ENCODE data around the gene FLAD1.
A peak's percentile ranks its signal among the peaks of the same experiment; 100 is the strongest.

FLAD1 gene

DNA sequence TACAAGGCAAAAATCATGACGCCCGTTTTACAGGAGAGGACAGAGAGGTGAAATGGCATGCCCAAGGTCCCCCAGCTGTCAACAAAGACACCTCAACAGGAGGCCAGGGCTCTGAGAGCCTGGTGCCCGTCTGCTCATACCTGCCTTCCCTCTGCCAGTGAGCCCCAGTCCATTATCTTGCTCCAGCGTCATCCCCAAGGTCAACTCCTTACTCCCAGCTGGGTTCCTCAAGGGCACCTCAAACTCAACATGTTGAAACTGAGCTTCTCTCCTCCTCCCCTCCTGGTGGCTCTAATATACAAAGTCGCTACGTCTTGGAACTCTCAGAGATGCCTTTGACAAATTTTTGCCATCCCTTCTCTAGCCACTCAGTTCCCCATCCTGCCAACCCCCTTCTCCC lies 30.5 kb upstream of the FLAD1 start:
- no peaks in the 10 kb centered on the region for H3K9me3 ChIP-seq (ENCODE audit: control insufficient read depth, low read length)
- H3K4me3 ChIP-seq (ENCODE audit: insufficient read depth, low read depth, low read length) = no peak overlapping the region
- WGBS, 2 experiments = 90 to 91% methylated on average over 6 of the region's 6 CpGs
- peaks cover 39% of the 10 kb centered on the region for H3K4me1 ChIP-seq (ENCODE audit: control insufficient read depth, insufficient read depth, low read length)
- peaks cover 21% of the 10 kb centered on the region for H3K36me3 ChIP-seq (ENCODE audit: control insufficient read depth, insufficient read depth, low read length)
- no peak overlapping the region for H3K27ac ChIP-seq (ENCODE audit: insufficient read depth, low read depth, low read length, poor library complexity, severe bottlenecking)
- H3K27me3 ChIP-seq (ENCODE audit: control insufficient read depth, insufficient read depth, low read length, poor library complexity, severe bottlenecking) = no peaks in the 10 kb centered on the region

DNA sequence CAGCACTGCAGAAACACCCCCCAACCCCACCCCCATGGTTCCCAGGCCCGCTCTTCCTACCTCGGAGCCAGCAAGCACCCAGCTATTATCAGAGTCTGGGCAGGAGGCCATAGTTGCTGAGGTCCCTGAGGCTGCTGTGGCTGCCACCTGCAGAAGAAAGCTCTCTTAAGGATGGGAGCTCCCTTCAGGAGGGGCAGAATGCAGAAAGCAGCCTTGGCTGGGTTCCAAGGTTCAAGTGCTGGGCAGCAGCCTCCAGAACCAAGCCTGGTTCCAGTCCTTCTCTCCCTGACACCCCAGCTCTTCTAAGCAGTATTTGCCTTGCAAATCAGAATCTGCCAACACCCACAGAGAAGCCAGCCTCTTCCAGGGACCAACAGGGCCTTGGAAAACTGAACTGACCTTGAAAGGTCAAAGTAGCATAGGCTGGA lies 29.5 kb upstream of the FLAD1 start:
- no peak overlapping the region for H3K27ac ChIP-seq (ENCODE audit: insufficient read depth, low read depth, low read length, poor library complexity, severe bottlenecking)
- H3K4me3 ChIP-seq (ENCODE audit: insufficient read depth, low read depth, low read length) = no peak overlapping the region
- no peaks in the 10 kb centered on the region for H3K27me3 ChIP-seq (ENCODE audit: control insufficient read depth, insufficient read depth, low read length, poor library complexity, severe bottlenecking)
- WGBS, 2 experiments = 94 to 96% methylated on average over 2 of the region's 2 CpGs
- H3K9me3 ChIP-seq (ENCODE audit: control insufficient read depth, low read length) = no peaks in the 10 kb centered on the region
- peaks cover 18% of the 10 kb centered on the region for H3K36me3 ChIP-seq (ENCODE audit: control insufficient read depth, insufficient read depth, low read length)
- H3K4me1 ChIP-seq (ENCODE audit: control insufficient read depth, insufficient read depth, low read length) = peaks cover 48% of the 10 kb centered on the region

DNA sequence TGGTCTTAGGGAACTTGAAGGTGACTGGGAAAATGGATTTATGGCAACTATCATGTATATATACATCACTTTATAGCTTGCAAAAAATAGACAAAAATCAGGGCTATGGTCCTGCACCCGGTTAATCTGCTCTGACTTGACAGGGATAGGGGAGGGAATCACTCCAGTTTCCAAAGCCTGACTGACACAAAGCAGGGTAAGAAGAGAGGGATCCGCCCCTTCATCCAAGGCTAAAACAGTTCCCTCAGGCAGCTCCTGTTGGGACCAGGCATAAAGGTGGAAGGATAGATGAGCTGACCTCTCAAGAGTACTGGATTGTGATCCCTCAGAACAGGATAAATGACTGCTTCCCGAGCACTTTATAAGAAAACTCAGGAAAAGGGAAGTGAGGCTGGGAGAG lies 28.6 kb upstream of the FLAD1 start:
- Histone ChIP-seq H3K27me3 (ENCODE audit: control insufficient read depth, insufficient read depth, low read length, poor library complexity, severe bottlenecking) (no peaks in the 10 kb centered on the region), H3K4me1 (ENCODE audit: control insufficient read depth, insufficient read depth, low read length) (peaks cover 49% of the 10 kb centered on the region), H3K9me3 (ENCODE audit: control insufficient read depth, low read length) (no peaks in the 10 kb centered on the region), H3K36me3 (ENCODE audit: control insufficient read depth, insufficient read depth, low read length) (peaks cover 25% of the 10 kb centered on the region), H3K4me3 (ENCODE audit: insufficient read depth, low read depth, low read length) (peak overlapping the region; percentile 51), H3K27ac (ENCODE audit: insufficient read depth, low read depth, low read length, poor library complexity, severe bottlenecking) (peak overlapping the region; percentile 99)
- 63 to 79% methylated on average over 3 of the region's 3 CpGs for WGBS, 2 experiments

DNA sequence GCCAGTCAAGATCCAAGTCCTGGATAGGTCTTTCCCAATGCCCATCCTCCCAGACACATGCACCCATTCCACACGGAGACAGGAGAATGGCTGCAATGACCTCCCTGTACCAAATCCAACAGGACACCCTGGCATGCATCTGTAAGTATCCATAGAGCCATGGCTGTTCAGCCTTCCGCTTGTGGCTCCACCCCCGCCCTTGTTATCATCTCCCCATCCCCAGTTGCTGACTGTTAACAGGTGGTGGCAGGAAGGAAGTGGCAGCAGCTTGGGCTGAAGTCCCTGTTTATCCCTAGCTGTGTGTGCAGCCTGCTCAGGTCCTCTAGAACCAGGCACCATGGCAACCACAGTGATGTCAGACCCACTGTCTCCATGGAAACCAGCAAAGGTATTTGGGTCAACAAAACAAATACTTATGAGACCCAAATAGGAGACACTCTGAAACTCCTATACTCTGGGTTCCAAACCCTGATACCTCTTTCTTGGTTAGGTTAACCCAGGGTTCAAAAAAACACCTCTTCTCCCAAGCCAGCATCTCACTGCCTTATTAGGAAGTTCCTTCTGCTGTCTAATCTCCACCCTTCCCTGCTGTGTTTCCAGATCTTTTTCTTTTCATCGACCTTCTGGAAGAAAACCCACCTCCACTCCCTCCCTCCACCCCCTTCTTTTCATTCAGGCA lies 28.0 kb upstream of the FLAD1 start:
- 28 to 30% methylated on average over 4 of the region's 4 CpGs for WGBS, 2 experiments
- Histone ChIP-seq H3K36me3 (ENCODE audit: control insufficient read depth, insufficient read depth, low read length) (peaks cover 27% of the 10 kb centered on the region), H3K27ac (ENCODE audit: insufficient read depth, low read depth, low read length, poor library complexity, severe bottlenecking) (peak overlapping the region; percentile 99), H3K9me3 (ENCODE audit: control insufficient read depth, low read length) (no peaks in the 10 kb centered on the region), H3K27me3 (ENCODE audit: control insufficient read depth, insufficient read depth, low read length, poor library complexity, severe bottlenecking) (no peaks in the 10 kb centered on the region), H3K4me1 (ENCODE audit: control insufficient read depth, insufficient read depth, low read length) (peaks cover 49% of the 10 kb centered on the region), H3K4me3 (ENCODE audit: insufficient read depth, low read depth, low read length) (peak overlapping the region; percentile 51)

DNA sequence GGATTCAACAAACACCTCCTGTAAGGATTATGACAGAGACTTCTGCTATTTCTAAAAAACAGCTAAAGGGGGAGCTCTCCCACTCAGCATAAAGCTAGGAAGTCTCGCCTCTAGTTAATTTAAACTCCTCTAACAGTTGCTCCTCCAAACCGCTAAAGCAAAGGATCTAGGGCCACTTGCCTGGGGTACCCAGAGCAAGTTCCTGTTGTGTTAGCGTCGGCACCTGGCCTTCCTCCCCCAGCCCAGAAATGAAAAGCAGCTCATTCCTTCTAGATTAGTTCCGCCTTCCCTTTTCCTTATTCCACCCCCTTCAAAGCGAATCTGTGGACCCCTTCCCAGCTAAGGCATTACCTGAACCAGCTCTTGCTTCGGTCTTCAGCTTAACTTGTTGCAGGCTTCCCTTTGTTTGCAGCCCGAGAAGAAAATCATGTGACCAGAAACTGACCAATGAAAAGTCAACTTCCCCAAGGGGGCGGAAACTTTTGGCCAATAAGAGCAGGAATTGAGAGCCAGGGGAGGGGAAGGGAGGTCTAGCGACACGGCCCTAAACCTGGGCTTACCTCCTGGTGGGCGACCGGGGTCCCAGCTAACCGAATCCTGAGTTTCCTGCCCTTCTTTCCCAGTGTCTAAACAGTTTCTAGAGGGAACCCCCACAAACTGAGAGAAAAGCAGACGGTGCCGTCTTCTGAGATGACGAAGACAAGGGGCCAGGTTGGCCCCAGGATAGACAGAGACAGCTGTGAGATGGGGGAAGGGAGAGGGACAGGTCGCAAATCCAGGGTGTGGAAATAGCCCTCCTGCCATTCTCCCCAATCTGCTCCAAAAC lies 27.2 kb upstream of the FLAD1 start, which contains the start of gene PBXIP1:
TSS of gene PBXIP1 (minus strand) at position 382 of the 826 bp plus-strand sequence. CDS start 2,378 bp downstream, outside the sequence.
- Histone ChIP-seq H3K4me1 (ENCODE audit: control insufficient read depth, insufficient read depth, low read length) (peaks cover 54% of the 10 kb centered on the region), H3K9me3 (ENCODE audit: control insufficient read depth, low read length) (no peaks in the 10 kb centered on the region), H3K4me3 (ENCODE audit: insufficient read depth, low read depth, low read length) (peak within 1 kb of the TSS; percentile 51), H3K27ac (ENCODE audit: insufficient read depth, low read depth, low read length, poor library complexity, severe bottlenecking) (peak within 1 kb of the TSS; percentile 99), H3K36me3 (ENCODE audit: control insufficient read depth, insufficient read depth, low read length) (peaks cover 21% of the 10 kb centered on the region), H3K27me3 (ENCODE audit: control insufficient read depth, insufficient read depth, low read length, poor library complexity, severe bottlenecking) (no peaks in the 10 kb centered on the region)
- 0% methylated on average over 18 of the region's 18 CpGs for WGBS, 2 experiments

DNA sequence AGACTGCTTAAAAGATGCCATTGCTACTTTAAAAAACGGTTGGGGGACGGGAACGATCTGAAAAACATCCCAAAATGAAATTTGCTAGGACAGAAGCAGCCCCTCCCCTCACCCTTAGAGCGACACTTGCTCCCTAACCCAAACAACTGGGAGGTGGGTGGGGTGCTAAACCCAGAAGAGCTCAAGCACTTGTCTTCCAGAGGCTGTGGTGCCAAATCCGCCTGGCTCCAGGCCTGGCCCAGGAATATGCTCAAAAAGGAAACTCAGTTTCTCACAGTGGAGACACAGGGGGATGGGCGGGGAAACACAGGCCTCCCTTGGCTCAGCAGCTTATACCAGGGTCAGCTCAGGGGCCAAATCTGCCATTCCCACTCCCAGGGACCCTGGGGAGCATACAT lies 26.6 kb upstream of the FLAD1 start:
- Histone ChIP-seq H3K9me3 (ENCODE audit: control insufficient read depth, low read length) (no peaks in the 10 kb centered on the region), H3K4me1 (ENCODE audit: control insufficient read depth, insufficient read depth, low read length) (peaks cover 54% of the 10 kb centered on the region), H3K27me3 (ENCODE audit: control insufficient read depth, insufficient read depth, low read length, poor library complexity, severe bottlenecking) (no peaks in the 10 kb centered on the region), H3K4me3 (ENCODE audit: insufficient read depth, low read depth, low read length) (peak overlapping the region; percentile 51), H3K36me3 (ENCODE audit: control insufficient read depth, insufficient read depth, low read length) (peaks cover 17% of the 10 kb centered on the region), H3K27ac (ENCODE audit: insufficient read depth, low read depth, low read length, poor library complexity, severe bottlenecking) (peak overlapping the region; percentile 99)
- WGBS, 2 experiments = 7% methylated on average over 6 of the region's 6 CpGs

DNA sequence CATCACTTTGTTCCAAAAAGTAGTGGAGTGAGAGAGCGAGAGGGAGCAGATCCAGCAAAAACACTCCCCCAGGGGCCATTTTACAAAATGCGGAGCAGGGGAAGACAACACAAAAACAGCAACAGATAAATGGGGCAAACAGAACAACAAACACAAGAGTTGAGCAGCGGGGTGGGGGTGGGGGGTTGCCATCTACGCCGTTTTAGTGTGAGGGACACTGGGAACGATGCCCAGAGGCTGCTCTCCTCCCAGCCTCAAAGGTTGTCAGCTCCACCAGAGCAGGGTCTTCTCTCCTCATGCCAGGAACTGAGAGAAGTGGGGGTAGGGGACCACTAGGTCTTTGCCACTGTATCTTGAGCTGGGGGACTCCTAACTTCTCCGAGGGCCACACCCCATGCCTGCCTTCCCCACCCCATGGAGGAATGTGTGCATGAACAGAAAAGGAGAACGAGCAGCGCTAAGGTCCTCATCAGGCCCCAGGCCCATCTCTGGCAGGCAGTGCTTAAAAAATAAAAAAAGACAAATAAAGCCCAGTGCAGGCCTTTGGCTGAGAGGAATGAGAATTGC lies 26.0 kb upstream of the FLAD1 start:
- Histone ChIP-seq H3K27ac (ENCODE audit: insufficient read depth, low read depth, low read length, poor library complexity, severe bottlenecking) (peak overlapping the region; percentile 99), H3K9me3 (ENCODE audit: control insufficient read depth, low read length) (no peaks in the 10 kb centered on the region), H3K36me3 (ENCODE audit: control insufficient read depth, insufficient read depth, low read length) (peaks cover 17% of the 10 kb centered on the region), H3K27me3 (ENCODE audit: control insufficient read depth, insufficient read depth, low read length, poor library complexity, severe bottlenecking) (no peaks in the 10 kb centered on the region), H3K4me1 (ENCODE audit: control insufficient read depth, insufficient read depth, low read length) (peaks cover 54% of the 10 kb centered on the region), H3K4me3 (ENCODE audit: insufficient read depth, low read depth, low read length) (peak overlapping the region; percentile 2)
- WGBS, 2 experiments = 45 to 48% methylated on average over 9 of the region's 9 CpGs

DNA sequence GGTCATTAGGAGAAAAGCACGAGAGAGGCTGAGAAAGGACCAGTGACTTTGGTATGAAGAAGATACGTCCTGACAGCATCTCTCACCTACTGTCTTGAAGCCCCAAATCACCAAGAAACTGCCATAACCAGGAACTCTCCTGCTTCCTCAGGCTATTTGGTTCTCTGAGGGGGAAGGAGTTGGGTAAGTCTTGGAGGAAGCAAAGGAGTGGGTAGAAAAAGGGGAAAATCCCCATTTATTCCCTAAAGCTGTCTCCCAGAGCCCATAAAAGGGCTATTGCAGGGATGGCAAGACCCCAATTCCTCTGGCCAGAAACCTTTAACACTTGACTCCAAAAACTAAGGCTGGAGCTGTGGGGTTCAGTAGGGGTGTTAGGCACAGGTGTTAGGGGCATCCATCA lies 25.1 kb upstream of the FLAD1 start:
- no peaks in the 10 kb centered on the region for H3K27me3 ChIP-seq (ENCODE audit: control insufficient read depth, insufficient read depth, low read length, poor library complexity, severe bottlenecking)
- peaks cover 17% of the 10 kb centered on the region for H3K36me3 ChIP-seq (ENCODE audit: control insufficient read depth, insufficient read depth, low read length)
- H3K4me1 ChIP-seq (ENCODE audit: control insufficient read depth, insufficient read depth, low read length) = peaks cover 53% of the 10 kb centered on the region
- H3K9me3 ChIP-seq (ENCODE audit: control insufficient read depth, low read length) = no peaks in the 10 kb centered on the region
- WGBS, 2 experiments = 88 to 94% methylated on average over 2 of the region's 2 CpGs
- no peak overlapping the region for H3K4me3 ChIP-seq (ENCODE audit: insufficient read depth, low read depth, low read length)
- H3K27ac ChIP-seq (ENCODE audit: insufficient read depth, low read depth, low read length, poor library complexity, severe bottlenecking) = no peak overlapping the region

DNA sequence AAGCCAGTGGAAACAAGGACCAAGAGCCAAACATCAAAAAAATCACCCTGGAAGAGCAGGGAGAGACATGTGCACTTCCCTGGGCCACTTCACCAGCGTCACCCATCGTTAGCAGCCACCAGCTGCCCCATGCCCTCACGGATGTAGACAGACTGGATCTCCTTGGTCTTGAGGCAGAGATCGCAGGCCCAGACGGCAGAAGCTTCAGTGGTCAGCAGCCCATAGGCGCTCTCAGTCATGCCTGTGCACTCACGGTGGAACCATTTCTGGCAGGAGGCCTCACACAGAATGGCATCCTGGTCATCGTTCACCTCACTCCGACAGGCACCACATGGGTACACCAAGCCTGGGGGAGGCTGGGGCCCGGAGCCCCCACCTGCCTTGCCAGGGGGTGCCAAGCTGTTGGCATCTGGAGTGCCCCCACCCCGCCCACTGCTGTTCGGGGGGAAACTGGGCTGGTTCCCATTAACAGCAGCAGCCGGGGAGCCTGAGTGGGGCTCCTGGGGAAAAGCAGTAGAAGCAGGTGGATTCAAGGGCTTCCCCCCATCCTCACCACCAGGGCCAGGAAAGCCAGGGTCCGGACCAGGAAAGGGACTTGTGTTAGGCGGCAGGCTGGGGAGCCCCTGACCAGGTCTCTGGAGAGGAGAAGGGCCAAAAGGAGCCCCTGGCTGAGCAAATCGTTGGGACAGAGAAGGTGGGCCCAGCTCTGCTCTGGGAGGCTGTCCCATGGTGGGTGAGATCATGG lies 24.3 kb upstream of the FLAD1 start:
- WGBS, 2 experiments = 95 to 97% methylated on average over 16 of the region's 16 CpGs
- Histone ChIP-seq H3K36me3 (ENCODE audit: control insufficient read depth, insufficient read depth, low read length) (peaks cover 18% of the 10 kb centered on the region), H3K27me3 (ENCODE audit: control insufficient read depth, insufficient read depth, low read length, poor library complexity, severe bottlenecking) (no peaks in the 10 kb centered on the region), H3K4me1 (ENCODE audit: control insufficient read depth, insufficient read depth, low read length) (peaks cover 46% of the 10 kb centered on the region), H3K27ac (ENCODE audit: insufficient read depth, low read depth, low read length, poor library complexity, severe bottlenecking) (no peak overlapping the region), H3K4me3 (ENCODE audit: insufficient read depth, low read depth, low read length) (no peak overlapping the region), H3K9me3 (ENCODE audit: control insufficient read depth, low read length) (no peaks in the 10 kb centered on the region)

Measured in ectodermal cell (in vitro differentiated cells).